Omental fat pad (tissue), 4 donors: ENCODE measurements around the gene NUP210L. TPM values are rescaled to one million over a fixed set of nuclear protein-coding genes. Genes with fewer than 3 reads are reported as not detected.
A peak's percentile ranks its signal among the peaks of the same experiment; 100 is the strongest.

Source experiments
- ATAC-seq: fragments of 150-250 bp; one replicate; pipeline ENCODE4 v1.9.1; 2016; ENCODE audit warnings: mild to moderate bottlenecking, moderate library complexity; ENCODE audit not compliant: low FRiP score
- DNase-seq: peaks from one replicate; pipeline ENCODE4 v3.0.0-alpha.2; 2019; ENCODE audit warnings: low spot score
- CTCF ChIP-seq, 3 donors: fragments of 450-650 bp; IDR thresholded peaks; one replicate each; pipeline ENCODE4 v1.5.1; 2016 to 2017; ENCODE audit warnings: antibody characterized with exemption in 3 of 3, mild to moderate bottlenecking in 3 of 3, moderate library complexity in 2 of 3
- total RNA-seq, 4 donors: library from RNA; depleted of rRNA; stranded (reverse); fragments of >200 nt; gene quantifications; one replicate each; pipeline ENCODE4 v1.1.0, GENCODE V29; 2016

Gene NUP210L
- total RNA-seq, 4 donors from 2014 or later, result 0.06 to 0.12 (median 0.09) TPM; not detected in 1

GRCh38 chr1:153959454-153959853 is 195.4 kb downstream of the NUP210L start:
- DNase-seq (no peak), ATAC-seq (no peak)
- TF ChIP-seq CTCF (IDR thresholded peaks at IDR 0.05), result no peak

GRCh38 chr1:153958961-153959260 is 196.0 kb downstream of the NUP210L start:
- no peak for DNase-seq

GRCh38 chr1:153958111-153958960 is 196.5 kb downstream of the NUP210L start, which contains the start of gene CRTC2:
CRTC2 (minus strand) TSS chr1:153958612; CDS start chr1:153958497, 115 bp downstream.
- DNase-seq (peak; percentile 98), ATAC-seq (peak; percentile 86)
- TF ChIP-seq CTCF (IDR thresholded peaks at IDR 0.05), result no peak

More at GRCh38 chr1:153958961-153959260, 196.0 kb downstream of the NUP210L start:
- ATAC-seq, result peak; percentile 1
- no peak for TF ChIP-seq CTCF (IDR thresholded peaks at IDR 0.05)

GRCh38 chr1:153957744-153958110 is 197.1 kb downstream of the NUP210L start:
- no peak for ATAC-seq
- DNase-seq, result no peak
- TF ChIP-seq CTCF (IDR thresholded peaks at IDR 0.05), result no peak

- ATAC-seq, result no peak
- no peak for TF ChIP-seq CTCF (IDR thresholded peaks at IDR 0.05)
- no peak for DNase-seq
Observed at GRCh38 chr1:153956997-153957715, 197.7 kb downstream of the NUP210L start.

GRCh38 chr1:153954826-153955225 is 200.0 kb downstream of the NUP210L start:
- ATAC-seq (no peak), DNase-seq (no peak)
- no peak for TF ChIP-seq CTCF (IDR thresholded peaks at IDR 0.05)
